Osteoblast (primary cell): ENCODE measurements around the gene TLK1. TPM values are rescaled to one million over a fixed set of nuclear protein-coding genes. Genes with fewer than 3 reads are reported as not detected.

Experiments used
- DNase-seq: peaks from one replicate; pipeline ENCODE4 v3.0.0; 2011; ENCODE audit warnings: low spot score, mixed read lengths; ENCODE audit not compliant: insufficient read length; ENCODE audit errors: missing footprints
- H2AFZ ChIP-seq: 2 replicates; pipeline ENCODE4 v1.6.0; 2011; ENCODE audit warnings: mild to moderate bottlenecking, low read length
- H3K27ac ChIP-seq: 2 replicates; pipeline ENCODE4 v1.5.1; 2011; ENCODE audit warnings: mild to moderate bottlenecking, low read depth, low read length, moderate library complexity
- H3K27me3 ChIP-seq: 2 replicates; pipeline ENCODE4 v1.6.0; 2012; ENCODE audit warnings: mild to moderate bottlenecking, control low read depth, inconsistent platforms, low read length, moderate library complexity; ENCODE audit not compliant: insufficient read depth
- H3K36me3 ChIP-seq: 2 replicates; pipeline ENCODE4 v1.5.1; 2011; ENCODE audit warnings: mild to moderate bottlenecking, low read length, control low read depth, moderate library complexity; ENCODE audit not compliant: insufficient read depth
- H3K4me1 ChIP-seq: 2 replicates; pipeline ENCODE4 v1.5.1; 2011; ENCODE audit warnings: mild to moderate bottlenecking, low read length, control low read depth, moderate library complexity; ENCODE audit not compliant: insufficient read depth
- H3K4me2 ChIP-seq: 2 replicates; pipeline ENCODE4 v1.6.0; 2011; ENCODE audit warnings: mild to moderate bottlenecking, low read length; ENCODE audit not compliant: insufficient read depth
- H3K4me3 ChIP-seq: fragments of 200-600 bp; sonication (generic); 3 replicates; pipeline ENCODE4 v1.5.1; 2012; ENCODE audit warnings: mild to moderate bottlenecking, low read length, inconsistent platforms; ENCODE audit not compliant: insufficient read depth
- H3K79me2 ChIP-seq: 2 replicates; pipeline ENCODE4 v1.6.0; 2012; ENCODE audit warnings: mild to moderate bottlenecking, low read length, control low read depth, inconsistent platforms; ENCODE audit not compliant: insufficient read depth
- H3K9me3 ChIP-seq: 2 replicates; pipeline ENCODE4 v1.5.1; 2011; ENCODE audit warnings: low read depth, low read length, control low read depth
- H4K20me1 ChIP-seq: 2 replicates; pipeline ENCODE4 v1.6.0; 2012; ENCODE audit warnings: mild to moderate bottlenecking, low read length, control low read depth; ENCODE audit not compliant: insufficient read depth
- CTCF ChIP-seq: IDR thresholded peaks from 2 replicates; pipeline ENCODE4 v1.5.1; 2011; ENCODE audit warnings: mild to moderate bottlenecking, low read depth, low read length, moderate library complexity; ENCODE audit errors: extremely low read depth
- total RNA-seq: library from RNA; depleted of rRNA; stranded (reverse); fragments of >200 nt; gene quantifications from 2 replicates; pipeline ENCODE4 v1.2.3, GENCODE V29; 2012

The TLK1 gene
- total RNA-seq, 1 donor: 22.1 TPM

- Histone ChIP-seq H3K9me3 (no peaks in the 10 kb centered on the region), H3K27me3 (no peaks in the 10 kb centered on the region), H3K79me2 (no peaks in the 10 kb centered on the region), H3K4me1 (no peaks in the 10 kb centered on the region), H3K27ac (no peak overlapping the region), H3K4me2 (no peak overlapping the region), H2AFZ (no peak overlapping the region), H3K36me3 (peaks cover 29% of the 10 kb centered on the region), H3K4me3 (no peak overlapping the region), H4K20me1 (no peaks in the 10 kb centered on the region)
- TF ChIP-seq CTCF: no peak
- no peak for DNase-seq
Observed at GRCh38 chr2:171008550-171009205, 152.0 kb downstream of the TLK1 start.

- TF ChIP-seq CTCF: no peak
- H3K79me2 ChIP-seq: no peaks in the 10 kb centered on the region
- H3K4me3 ChIP-seq: no peak overlapping the region
- H3K4me1 ChIP-seq: no peaks in the 10 kb centered on the region
- H3K27me3 ChIP-seq: no peaks in the 10 kb centered on the region
- no peak overlapping the region for H3K4me2 ChIP-seq
- peak; percentile 21 for DNase-seq
- peaks cover 21% of the 10 kb centered on the region for H3K36me3 ChIP-seq
- peaks cover 4% of the 10 kb centered on the region for H4K20me1 ChIP-seq
- H3K9me3 ChIP-seq: no peaks in the 10 kb centered on the region
- H3K27ac ChIP-seq: no peak overlapping the region
- no peak overlapping the region for H2AFZ ChIP-seq
Observed at GRCh38 chr2:171004833-171005232, 155.9 kb downstream of the TLK1 start.

GRCh38 chr2:171004363-171004762 lies 156.3 kb downstream of the TLK1 start:
- no peak overlapping the region for H2AFZ ChIP-seq
- TF ChIP-seq CTCF: no peak
- DNase-seq: no peak
- H3K36me3 ChIP-seq: peaks cover 21% of the 10 kb centered on the region
- no peak overlapping the region for H3K4me2 ChIP-seq
- peaks cover 4% of the 10 kb centered on the region for H4K20me1 ChIP-seq
- no peak overlapping the region for H3K4me3 ChIP-seq
- no peaks in the 10 kb centered on the region for H3K9me3 ChIP-seq
- H3K27me3 ChIP-seq: no peaks in the 10 kb centered on the region
- no peaks in the 10 kb centered on the region for H3K79me2 ChIP-seq
- H3K27ac ChIP-seq: no peak overlapping the region
- no peaks in the 10 kb centered on the region for H3K4me1 ChIP-seq

- no peak for TF ChIP-seq CTCF
- Histone ChIP-seq H3K4me3 (no peak overlapping the region), H4K20me1 (peaks cover 4% of the 10 kb centered on the region), H3K36me3 (peaks cover 14% of the 10 kb centered on the region), H3K4me2 (no peak overlapping the region), H3K27ac (no peak overlapping the region), H3K9me3 (no peaks in the 10 kb centered on the region), H3K27me3 (no peaks in the 10 kb centered on the region), H3K4me1 (no peaks in the 10 kb centered on the region), H2AFZ (no peak overlapping the region), H3K79me2 (no peaks in the 10 kb centered on the region)
- DNase-seq: no peak
Observed at GRCh38 chr2:170999654-171000053, 161.0 kb downstream of the TLK1 start.
